Measurements from ENCODE around the gene KCNK16. TPM values are rescaled to one million over a fixed set of nuclear protein-coding genes. Genes with fewer than 3 reads are reported as not detected.

The KCNK16 gene
- total RNA-seq = not detected in 2 replicates

DNA sequence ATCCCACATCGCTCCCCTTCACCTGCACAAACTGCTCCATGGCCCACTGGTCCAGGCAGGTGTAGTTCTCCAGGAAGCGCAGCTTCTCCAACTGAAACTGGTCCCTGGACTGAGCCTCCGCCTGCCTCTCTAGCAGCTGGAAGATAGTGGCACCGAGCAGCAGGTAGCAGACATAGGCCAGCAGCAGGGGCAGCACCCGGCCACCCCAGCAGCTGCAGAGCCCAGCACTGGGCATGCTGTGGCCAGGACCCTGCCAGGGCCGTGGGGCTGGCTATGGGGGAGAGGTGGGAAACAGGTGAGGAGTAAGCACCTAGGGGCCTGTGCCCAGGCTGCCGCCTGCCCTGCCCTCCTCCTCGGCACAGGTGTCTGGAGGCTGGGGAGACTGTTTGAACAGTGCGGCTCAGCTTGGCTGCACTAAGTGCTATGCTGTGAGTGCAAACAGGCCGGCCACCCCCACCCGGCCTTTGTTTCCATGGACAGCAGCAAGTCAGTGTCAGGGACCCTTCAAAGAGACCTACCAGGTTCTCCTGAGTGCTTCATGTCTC, at the start of gene KCNK16:
Gene KCNK16, minus strand, starts transcription at position 397 of the 545 bp plus-strand sequence. Its CDS starts 162 bp downstream, at position 235.
- Mint-ChIP-seq H3K4me3 (no peak within 1 kb of the TSS), H3K4me1 (ENCODE audit: low read depth) (no peaks in the 10 kb centered on the region), H3K9me3 (no peaks in the 10 kb centered on the region), H3K36me3 (ENCODE audit: low read depth) (no peaks in the 10 kb centered on the region), H3K27ac (no peak within 1 kb of the TSS), H3K27me3 (ENCODE audit: insufficient read depth) (peaks cover 9% of the 10 kb centered on the region)
- DNase-seq (ENCODE audit: low spot score) = no peak
- intact Hi-C loops (cut with micrococcal nuclease) = no loop called here

DNA sequence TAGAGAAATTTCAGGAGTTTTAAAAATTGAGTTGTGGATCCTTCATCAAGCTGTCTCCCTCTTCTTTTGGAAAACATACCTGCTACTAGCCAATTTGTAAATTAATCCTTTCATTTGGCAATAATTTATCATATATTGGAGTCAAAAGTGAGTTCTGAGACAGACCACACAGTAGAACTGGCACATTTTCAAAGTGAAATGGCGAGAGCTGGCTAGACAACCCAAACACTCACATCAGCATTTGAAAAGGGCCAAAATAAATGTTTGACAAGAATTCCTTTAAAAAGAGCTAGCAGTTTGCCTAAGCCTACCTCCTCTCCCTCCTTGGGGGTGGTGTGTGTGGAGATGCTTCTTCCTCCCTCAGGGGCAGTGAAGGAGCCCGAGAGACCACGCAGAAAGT, 47.9 kb upstream of the KCNK16 start:
- no peak for DNase-seq (ENCODE audit: low spot score)
- peaks cover 4% of the 10 kb centered on the region for H3K27me3 Mint-ChIP-seq (ENCODE audit: insufficient read depth)
- no peaks in the 10 kb centered on the region for H3K9me3 Mint-ChIP-seq
- H3K36me3 Mint-ChIP-seq (ENCODE audit: low read depth) = no peaks in the 10 kb centered on the region
- H3K27ac Mint-ChIP-seq = no peak overlapping the region
- no peaks in the 10 kb centered on the region for H3K4me1 Mint-ChIP-seq (ENCODE audit: low read depth)
- no peak overlapping the region for H3K4me3 Mint-ChIP-seq
- intact Hi-C loops (cut with micrococcal nuclease) = no loop called here

DNA sequence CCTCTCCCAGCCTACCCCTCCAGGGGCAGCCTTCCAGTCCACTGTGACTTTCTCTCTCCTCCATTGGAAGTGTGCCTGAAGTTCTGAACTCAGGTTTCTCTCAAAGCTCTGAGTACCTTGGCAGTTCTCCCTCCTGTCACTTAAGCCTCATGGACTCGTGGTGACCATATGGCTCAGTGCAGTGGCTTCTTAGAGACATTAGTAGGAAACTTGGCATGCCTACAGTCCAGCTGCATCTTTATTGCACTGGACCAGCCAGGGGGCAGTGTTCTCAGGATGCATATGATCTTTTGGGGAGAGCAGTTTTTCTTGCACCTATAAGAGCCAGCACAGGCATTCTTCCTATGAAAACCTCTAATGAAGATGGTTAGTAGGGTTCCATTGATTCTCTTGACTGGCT, 47.5 kb upstream of the KCNK16 start:
- H3K36me3 Mint-ChIP-seq (ENCODE audit: low read depth) = no peaks in the 10 kb centered on the region
- H3K9me3 Mint-ChIP-seq = no peaks in the 10 kb centered on the region
- H3K4me1 Mint-ChIP-seq (ENCODE audit: low read depth) = no peaks in the 10 kb centered on the region
- peaks cover 4% of the 10 kb centered on the region for H3K27me3 Mint-ChIP-seq (ENCODE audit: insufficient read depth)
- no peak overlapping the region for H3K4me3 Mint-ChIP-seq
- intact Hi-C loops (cut with micrococcal nuclease) = no loop called here
- no peak for DNase-seq (ENCODE audit: low spot score)
- no peak overlapping the region for H3K27ac Mint-ChIP-seq

DNA sequence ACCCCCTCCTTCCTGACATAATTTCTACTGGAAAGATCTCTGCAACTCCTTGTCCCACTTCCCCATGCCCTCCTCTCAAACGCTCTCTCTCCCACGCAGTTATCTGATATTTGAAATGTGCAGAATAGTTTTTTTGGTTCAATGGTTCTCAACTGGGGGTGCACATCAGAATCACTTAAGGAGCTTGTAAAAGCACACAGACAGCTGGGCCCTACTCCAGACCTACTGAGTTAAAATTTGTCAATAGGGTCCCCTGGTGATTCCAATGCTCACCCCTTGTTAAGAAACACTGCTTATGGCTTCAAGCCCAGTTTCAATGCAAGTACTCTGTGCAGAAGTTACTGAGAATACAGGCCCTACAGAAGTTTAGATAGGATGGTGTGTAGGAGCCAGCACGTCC, 45.2 kb upstream of the KCNK16 start:
- no peaks in the 10 kb centered on the region for H3K27me3 Mint-ChIP-seq (ENCODE audit: insufficient read depth)
- no peak overlapping the region for H3K4me3 Mint-ChIP-seq
- no peaks in the 10 kb centered on the region for H3K4me1 Mint-ChIP-seq (ENCODE audit: low read depth)
- H3K27ac Mint-ChIP-seq = no peak overlapping the region
- no peak for DNase-seq (ENCODE audit: low spot score)
- intact Hi-C loops (cut with micrococcal nuclease) = no loop called here
- H3K36me3 Mint-ChIP-seq (ENCODE audit: low read depth) = no peaks in the 10 kb centered on the region
- no peaks in the 10 kb centered on the region for H3K9me3 Mint-ChIP-seq

DNA sequence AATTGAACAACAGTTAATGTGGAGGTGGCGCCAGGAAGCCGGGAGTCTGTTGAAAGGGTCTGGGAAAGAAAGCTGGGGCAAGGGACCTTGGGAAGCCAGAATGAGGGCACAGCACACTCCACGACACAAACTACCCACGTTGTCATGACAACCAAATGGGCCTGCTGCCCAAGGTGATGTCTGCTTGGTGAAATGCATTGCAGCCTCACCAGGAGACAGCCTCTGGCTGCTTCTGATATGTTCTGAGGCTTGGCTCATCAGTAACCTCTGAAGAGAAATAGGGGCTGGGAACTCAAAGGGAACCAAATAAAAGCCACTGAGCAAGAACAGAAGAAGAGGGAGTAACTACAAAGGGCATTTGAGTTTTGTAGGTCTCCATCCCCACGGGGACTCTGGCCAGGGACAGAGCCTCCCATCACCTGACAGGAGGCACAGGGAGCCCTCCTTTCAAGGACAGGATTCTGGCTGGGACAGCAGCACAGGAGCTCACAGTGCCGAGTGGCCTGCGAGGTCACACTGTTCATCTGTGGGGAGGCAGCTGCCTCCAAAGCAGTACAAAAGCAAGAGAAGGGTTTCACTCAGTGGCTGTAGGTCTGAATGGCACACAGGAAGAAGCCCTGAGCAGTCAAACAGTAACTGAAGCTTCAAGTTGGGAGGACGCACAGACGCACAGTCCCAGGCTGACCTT, 44.6 kb upstream of the KCNK16 start:
- intact Hi-C loops (cut with micrococcal nuclease) = no loop called here
- Mint-ChIP-seq H3K9me3 (no peaks in the 10 kb centered on the region), H3K36me3 (ENCODE audit: low read depth) (no peaks in the 10 kb centered on the region), H3K27me3 (ENCODE audit: insufficient read depth) (no peaks in the 10 kb centered on the region), H3K4me1 (ENCODE audit: low read depth) (no peaks in the 10 kb centered on the region), H3K27ac (no peak overlapping the region), H3K4me3 (no peak overlapping the region)
- DNase-seq (ENCODE audit: low spot score) = no peak

DNA sequence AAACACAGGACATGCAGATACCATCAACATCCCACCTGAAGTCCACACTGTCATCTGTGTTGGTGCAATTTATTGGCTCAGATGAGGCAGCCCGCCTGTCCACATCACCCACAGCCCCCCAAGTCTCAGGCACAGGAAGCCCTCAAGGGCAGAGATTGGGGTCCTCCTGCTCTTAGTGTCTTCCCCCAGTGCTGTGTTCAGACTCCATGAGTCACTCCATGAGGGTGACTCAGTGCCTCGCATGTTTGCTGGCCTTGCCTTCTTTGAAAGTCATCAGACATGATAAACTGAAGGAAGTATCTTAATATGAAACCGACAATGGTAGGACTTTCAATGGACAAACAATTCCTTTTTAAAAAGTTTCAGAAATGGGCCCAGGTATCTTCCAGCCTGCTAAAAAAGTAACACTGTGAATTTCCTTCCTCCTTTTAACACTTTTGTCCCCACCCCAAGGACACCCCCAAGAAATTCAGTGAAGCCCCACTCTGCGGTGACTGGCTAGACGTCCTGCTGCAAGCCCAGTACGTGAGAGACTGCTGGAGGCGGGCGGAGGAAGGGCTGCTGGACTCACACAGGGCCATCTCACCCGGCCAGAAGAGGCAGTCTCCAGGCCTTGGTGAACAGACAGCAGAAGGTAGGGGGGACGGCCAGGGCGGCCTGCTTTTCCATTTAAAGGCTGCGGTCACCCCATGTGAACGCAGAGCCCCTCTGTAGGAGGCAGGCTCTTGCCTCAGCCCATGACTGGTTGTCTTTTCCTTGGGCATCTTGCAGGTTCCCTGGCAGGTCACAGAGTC, 43.0 kb upstream of the KCNK16 start:
- Mint-ChIP-seq H3K4me1 (ENCODE audit: low read depth) (no peaks in the 10 kb centered on the region), H3K27me3 (ENCODE audit: insufficient read depth) (peaks cover 2% of the 10 kb centered on the region), H3K36me3 (ENCODE audit: low read depth) (no peaks in the 10 kb centered on the region), H3K4me3 (no peak overlapping the region), H3K27ac (no peak overlapping the region), H3K9me3 (no peaks in the 10 kb centered on the region)
- no peak for DNase-seq (ENCODE audit: low spot score)
- intact Hi-C loops (cut with micrococcal nuclease) = no loop called here

DNA sequence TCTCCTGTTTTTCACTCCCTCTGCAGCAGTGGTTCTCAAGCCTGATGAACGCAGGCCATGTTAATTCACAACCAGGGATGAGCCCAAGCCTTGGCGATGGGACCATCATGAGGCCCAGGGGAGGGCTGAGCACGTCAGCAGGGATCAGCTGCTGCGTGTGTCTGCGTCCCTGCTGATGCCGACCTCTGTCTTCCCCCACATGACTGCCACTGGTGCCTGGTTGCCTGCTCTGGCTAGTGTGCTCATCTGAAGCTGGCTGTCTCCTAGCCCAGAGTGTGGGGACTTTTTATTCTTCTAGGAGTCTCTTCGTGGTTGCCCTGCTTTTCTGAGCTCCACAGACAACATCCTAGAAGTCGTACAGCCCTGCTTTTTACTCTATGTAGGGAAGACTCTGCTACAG, 40.8 kb upstream of the KCNK16 start:
- intact Hi-C loops (cut with micrococcal nuclease) = no loop called here
- DNase-seq (ENCODE audit: low spot score) = no peak
- no peaks in the 10 kb centered on the region for H3K36me3 Mint-ChIP-seq (ENCODE audit: low read depth)
- no peaks in the 10 kb centered on the region for H3K9me3 Mint-ChIP-seq
- peaks cover 2% of the 10 kb centered on the region for H3K27me3 Mint-ChIP-seq (ENCODE audit: insufficient read depth)
- H3K4me3 Mint-ChIP-seq = no peak overlapping the region
- H3K27ac Mint-ChIP-seq = no peak overlapping the region
- no peaks in the 10 kb centered on the region for H3K4me1 Mint-ChIP-seq (ENCODE audit: low read depth)

DNA sequence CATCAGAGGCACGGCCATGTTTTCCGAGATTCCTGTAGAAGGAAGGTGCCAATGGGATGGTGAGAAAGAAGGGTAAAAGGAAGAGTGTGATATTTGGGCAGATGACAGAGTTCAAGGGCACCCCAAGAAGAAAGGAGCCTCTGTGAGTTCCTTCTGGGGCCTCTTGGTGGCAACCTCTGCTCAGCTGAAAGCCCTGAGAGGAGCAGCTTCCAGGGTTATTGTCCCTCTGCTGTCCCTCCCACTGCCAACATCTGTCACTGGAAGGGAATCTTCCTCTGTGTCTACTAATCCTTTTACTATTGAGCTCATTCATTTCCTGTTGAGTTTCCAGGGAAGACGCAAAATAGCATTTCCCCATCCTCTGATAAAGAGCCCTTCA, 40.0 kb upstream of the KCNK16 start:
- no peaks in the 10 kb centered on the region for H3K36me3 Mint-ChIP-seq (ENCODE audit: low read depth)
- intact Hi-C loops (cut with micrococcal nuclease) = no loop called here
- H3K27ac Mint-ChIP-seq = no peak overlapping the region
- no peak for DNase-seq (ENCODE audit: low spot score)
- no peak overlapping the region for H3K4me3 Mint-ChIP-seq
- no peaks in the 10 kb centered on the region for H3K4me1 Mint-ChIP-seq (ENCODE audit: low read depth)
- H3K27me3 Mint-ChIP-seq (ENCODE audit: insufficient read depth) = peaks cover 2% of the 10 kb centered on the region
- H3K9me3 Mint-ChIP-seq = no peaks in the 10 kb centered on the region

DNA sequence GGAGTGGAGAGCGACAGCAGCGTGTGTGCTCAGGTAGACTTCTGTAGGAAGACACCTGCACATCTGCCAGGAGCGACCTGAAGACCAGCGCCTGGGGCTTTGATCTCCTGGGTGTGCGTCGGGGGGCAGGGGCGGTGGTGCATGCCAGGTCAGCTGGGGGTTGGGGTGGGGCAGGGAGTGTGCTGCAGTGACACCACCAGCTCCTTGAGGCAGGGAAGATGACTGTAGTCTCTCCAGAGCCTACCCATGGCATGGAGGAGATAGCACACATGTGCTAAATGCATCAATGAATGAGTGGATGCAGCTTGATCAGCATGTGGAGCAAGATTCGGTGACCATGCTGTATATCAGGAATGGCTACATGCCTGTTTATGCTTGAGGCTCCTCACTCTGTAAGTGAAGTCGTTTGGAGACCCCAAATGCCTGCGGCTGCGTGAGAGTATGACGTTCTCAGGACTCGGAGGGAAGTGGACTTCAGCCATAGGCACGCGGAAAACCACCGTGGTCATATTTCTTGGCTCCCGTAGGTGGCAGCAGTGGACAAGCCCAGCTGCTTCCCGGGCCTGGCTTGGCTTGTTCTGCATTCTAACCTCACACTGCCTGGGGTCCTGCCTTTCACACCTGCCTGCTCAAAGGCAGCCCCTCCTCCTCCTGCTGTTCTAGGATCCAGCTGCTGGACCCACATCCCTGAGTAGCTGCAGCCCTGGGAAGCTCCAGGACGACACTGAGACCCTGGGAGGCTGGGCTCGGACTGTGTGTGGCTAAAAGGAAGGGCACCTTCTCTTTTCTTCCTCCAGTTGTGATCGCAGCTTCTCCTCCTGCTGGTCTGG, 39.4 kb upstream of the KCNK16 start:
- peak; percentile 22 for DNase-seq (ENCODE audit: low spot score)
- intact Hi-C loops (cut with micrococcal nuclease) = no loop called here
- H3K27ac Mint-ChIP-seq = no peak overlapping the region
- H3K9me3 Mint-ChIP-seq = no peaks in the 10 kb centered on the region
- H3K36me3 Mint-ChIP-seq (ENCODE audit: low read depth) = no peaks in the 10 kb centered on the region
- H3K4me1 Mint-ChIP-seq (ENCODE audit: low read depth) = no peaks in the 10 kb centered on the region
- peaks cover 2% of the 10 kb centered on the region for H3K27me3 Mint-ChIP-seq (ENCODE audit: insufficient read depth)
- H3K4me3 Mint-ChIP-seq = no peak overlapping the region

DNA sequence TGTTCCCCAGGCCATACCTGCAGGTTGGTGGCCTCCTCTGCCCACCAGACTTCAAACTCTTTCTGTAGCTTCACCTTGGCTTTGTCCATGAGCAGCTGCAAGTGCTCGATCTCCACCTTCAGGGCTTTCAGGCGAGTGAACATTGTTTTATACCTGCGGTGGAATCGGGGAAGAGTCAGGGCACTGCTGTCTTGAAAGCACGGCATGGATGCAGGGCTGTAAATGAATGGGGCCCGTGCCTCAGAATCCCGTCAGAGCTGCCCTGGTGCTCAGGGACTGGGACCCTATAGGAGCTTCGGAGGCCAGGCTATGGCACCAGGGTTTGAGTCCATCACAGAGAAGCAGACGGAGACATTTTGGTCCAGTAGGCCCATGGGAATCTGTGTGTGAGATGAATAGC, 37.9 kb upstream of the KCNK16 start:
- no peaks in the 10 kb centered on the region for H3K4me1 Mint-ChIP-seq (ENCODE audit: low read depth)
- intact Hi-C loops (cut with micrococcal nuclease) = no loop called here
- no peak overlapping the region for H3K27ac Mint-ChIP-seq

DNA sequence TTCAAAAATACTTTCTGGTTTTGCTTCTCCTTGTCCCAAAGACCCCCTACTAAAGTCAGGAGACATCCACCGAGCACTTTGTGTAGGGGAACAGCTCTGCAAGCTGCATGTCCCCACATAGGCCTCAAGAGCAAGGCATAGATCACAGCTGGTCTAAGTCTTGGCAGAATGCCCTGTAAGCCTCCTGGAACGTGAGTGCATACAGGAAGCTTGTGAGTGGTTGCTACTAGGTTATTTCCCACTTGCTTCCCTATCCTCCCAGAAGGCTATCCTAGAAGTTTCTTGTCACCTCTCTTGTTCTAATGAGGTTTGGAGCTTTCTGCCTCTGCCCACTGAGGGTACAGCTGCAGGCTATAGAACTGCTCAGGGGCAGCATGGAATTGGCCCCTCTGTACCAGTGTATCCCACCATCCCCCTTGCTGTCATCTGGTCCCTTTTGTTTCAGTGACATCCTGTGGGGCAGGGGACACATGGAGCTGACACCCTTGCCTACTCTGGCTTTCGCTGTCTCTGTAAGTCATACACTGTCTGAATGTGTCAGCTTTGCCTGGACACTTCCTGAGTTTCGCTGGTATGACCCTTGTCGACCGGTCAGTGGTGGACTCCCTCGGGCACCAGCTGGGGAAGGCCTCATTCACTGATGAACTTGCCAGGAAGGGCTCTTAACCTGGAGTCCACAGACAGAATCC, 35.6 kb upstream of the KCNK16 start:
- no peak for DNase-seq (ENCODE audit: low spot score)
- no peak overlapping the region for H3K27ac Mint-ChIP-seq
- H3K27me3 Mint-ChIP-seq (ENCODE audit: insufficient read depth) = peaks cover 2% of the 10 kb centered on the region
- no peaks in the 10 kb centered on the region for H3K4me1 Mint-ChIP-seq (ENCODE audit: low read depth)
- H3K4me3 Mint-ChIP-seq = no peak overlapping the region
- no peaks in the 10 kb centered on the region for H3K9me3 Mint-ChIP-seq
- intact Hi-C loops (cut with micrococcal nuclease) = no loop called here
- H3K36me3 Mint-ChIP-seq (ENCODE audit: low read depth) = no peaks in the 10 kb centered on the region

More for the DNA sequence above, 37.9 kb upstream of the KCNK16 start:
- Mint-ChIP-seq H3K4me3 (no peak overlapping the region), H3K9me3 (no peaks in the 10 kb centered on the region), H3K27me3 (ENCODE audit: insufficient read depth) (peaks cover 2% of the 10 kb centered on the region), H3K36me3 (ENCODE audit: low read depth) (no peaks in the 10 kb centered on the region)
- no peak for DNase-seq (ENCODE audit: low spot score)

DNA sequence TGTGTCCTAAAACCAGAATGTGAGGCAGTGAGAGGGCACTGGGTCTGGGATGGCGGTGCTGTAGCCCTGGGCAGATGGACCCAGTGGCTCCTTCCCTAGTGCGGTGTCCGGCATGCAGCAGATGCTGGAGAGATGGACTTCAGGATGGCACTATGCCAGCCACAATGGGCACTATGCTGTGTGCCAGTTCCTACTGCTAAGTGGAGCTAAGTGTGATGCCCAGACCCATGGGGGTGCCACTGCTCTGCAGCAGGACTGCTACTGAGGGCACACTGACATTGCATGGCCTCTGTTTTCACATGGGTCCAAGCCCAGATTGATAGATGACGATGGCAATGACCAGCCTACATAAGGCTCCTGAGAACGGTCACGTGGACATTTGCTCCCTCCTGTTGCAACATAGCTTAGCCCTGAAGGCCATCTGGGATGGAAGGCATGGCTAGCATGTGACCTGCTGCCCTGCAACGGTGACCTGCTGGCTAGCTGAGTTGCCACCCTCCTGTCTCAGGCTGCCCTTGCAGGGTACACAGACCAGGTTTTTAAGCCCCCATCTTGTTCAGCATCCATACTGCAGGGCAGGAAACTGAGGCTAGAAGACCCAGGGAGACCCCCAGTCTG, 31.3 kb upstream of the KCNK16 start:
- no peaks in the 10 kb centered on the region for H3K27me3 Mint-ChIP-seq (ENCODE audit: insufficient read depth)
- intact Hi-C loops (cut with micrococcal nuclease) = no loop called here
- no peaks in the 10 kb centered on the region for H3K4me1 Mint-ChIP-seq (ENCODE audit: low read depth)
- no peaks in the 10 kb centered on the region for H3K36me3 Mint-ChIP-seq (ENCODE audit: low read depth)
- no peaks in the 10 kb centered on the region for H3K9me3 Mint-ChIP-seq
- DNase-seq (ENCODE audit: low spot score) = no peak
- H3K27ac Mint-ChIP-seq = no peak overlapping the region
- H3K4me3 Mint-ChIP-seq = no peak overlapping the region
